ENCODE data around the gene MLH3. TPM values are rescaled to one million over a fixed set of nuclear protein-coding genes. Genes with fewer than 3 reads are reported as not detected.

MLH3 gene
- total RNA-seq, 1 donor from 2014 or later: 27.2 TPM

GRCh38 chr14:74980731-74981461, 70.4 kb downstream of the MLH3 start:
- TF ChIP-seq, protein P1, sequence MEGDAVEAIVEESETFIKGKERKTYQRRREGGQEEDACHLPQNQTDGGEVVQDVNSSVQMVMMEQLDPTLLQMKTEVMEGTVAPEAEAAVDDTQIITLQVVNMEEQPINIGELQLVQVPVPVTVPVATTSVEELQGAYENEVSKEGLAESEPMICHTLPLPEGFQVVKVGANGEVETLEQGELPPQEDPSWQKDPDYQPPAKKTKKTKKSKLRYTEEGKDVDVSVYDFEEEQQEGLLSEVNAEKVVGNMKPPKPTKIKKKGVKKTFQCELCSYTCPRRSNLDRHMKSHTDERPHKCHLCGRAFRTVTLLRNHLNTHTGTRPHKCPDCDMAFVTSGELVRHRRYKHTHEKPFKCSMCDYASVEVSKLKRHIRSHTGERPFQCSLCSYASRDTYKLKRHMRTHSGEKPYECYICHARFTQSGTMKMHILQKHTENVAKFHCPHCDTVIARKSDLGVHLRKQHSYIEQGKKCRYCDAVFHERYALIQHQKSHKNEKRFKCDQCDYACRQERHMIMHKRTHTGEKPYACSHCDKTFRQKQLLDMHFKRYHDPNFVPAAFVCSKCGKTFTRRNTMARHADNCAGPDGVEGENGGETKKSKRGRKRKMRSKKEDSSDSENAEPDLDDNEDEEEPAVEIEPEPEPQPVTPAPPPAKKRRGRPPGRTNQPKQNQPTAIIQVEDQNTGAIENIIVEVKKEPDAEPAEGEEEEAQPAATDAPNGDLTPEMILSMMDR (IDR thresholded peaks at IDR 0.05): no peak
- DNase-seq: no peak
- Histone ChIP-seq H3K9me3 (no peaks in the 10 kb centered on the region), H3K27me3 (ENCODE audit: low read depth) (no peaks in the 10 kb centered on the region), H3K4me1 (peaks cover 4% of the 10 kb centered on the region), H3K36me3 (no peaks in the 10 kb centered on the region), H3K27ac (no peak overlapping the region), H3K4me3 (no peak overlapping the region)
- ATAC-seq: peak in 1 of 2 donors; percentile 8
- intact Hi-C loops (cut with DNase I): no loop called here

GRCh38 chr14:74980398-74980730, 70.9 kb downstream of the MLH3 start:
- H3K4me1 ChIP-seq: peaks cover 4% of the 10 kb centered on the region
- DNase-seq (no peak), ATAC-seq (no peak)
- no peak overlapping the region for H3K27ac ChIP-seq
- intact Hi-C loops (cut with DNase I): no loop called here
- no peaks in the 10 kb centered on the region for H3K9me3 ChIP-seq
- no peak overlapping the region for H3K4me3 ChIP-seq
- no peaks in the 10 kb centered on the region for H3K27me3 ChIP-seq (ENCODE audit: low read depth)
- TF ChIP-seq, protein P1 (IDR thresholded peaks at IDR 0.05): no peak
- no peaks in the 10 kb centered on the region for H3K36me3 ChIP-seq

- no peaks in the 10 kb centered on the region for H3K9me3 ChIP-seq
- no peaks in the 10 kb centered on the region for H3K27me3 ChIP-seq (ENCODE audit: low read depth)
- no peak for DNase-seq
- H3K27ac ChIP-seq: no peak overlapping the region
- peaks cover 7% of the 10 kb centered on the region for H3K4me1 ChIP-seq
- peak; percentile 34 to 45 for ATAC-seq
- TF ChIP-seq, protein P1 (IDR thresholded peaks at IDR 0.05): no peak
- intact Hi-C loops (cut with DNase I): no loop called here
- no peaks in the 10 kb centered on the region for H3K36me3 ChIP-seq
- no peak overlapping the region for H3K4me3 ChIP-seq
Observed at GRCh38 chr14:74979442-74980397, 71.5 kb downstream of the MLH3 start.

GRCh38 chr14:74979029-74979428, 72.2 kb downstream of the MLH3 start:
- H3K9me3 ChIP-seq: no peaks in the 10 kb centered on the region
- peaks cover 13% of the 10 kb centered on the region for H3K4me1 ChIP-seq
- intact Hi-C loops (cut with DNase I): no loop called here
- TF ChIP-seq, protein P1 (IDR thresholded peaks at IDR 0.05): no peak
- no peaks in the 10 kb centered on the region for H3K36me3 ChIP-seq
- H3K27ac ChIP-seq: no peak overlapping the region
- H3K27me3 ChIP-seq (ENCODE audit: low read depth): no peaks in the 10 kb centered on the region
- ATAC-seq: no peak
- no peak for DNase-seq
- no peak overlapping the region for H3K4me3 ChIP-seq

DNA sequence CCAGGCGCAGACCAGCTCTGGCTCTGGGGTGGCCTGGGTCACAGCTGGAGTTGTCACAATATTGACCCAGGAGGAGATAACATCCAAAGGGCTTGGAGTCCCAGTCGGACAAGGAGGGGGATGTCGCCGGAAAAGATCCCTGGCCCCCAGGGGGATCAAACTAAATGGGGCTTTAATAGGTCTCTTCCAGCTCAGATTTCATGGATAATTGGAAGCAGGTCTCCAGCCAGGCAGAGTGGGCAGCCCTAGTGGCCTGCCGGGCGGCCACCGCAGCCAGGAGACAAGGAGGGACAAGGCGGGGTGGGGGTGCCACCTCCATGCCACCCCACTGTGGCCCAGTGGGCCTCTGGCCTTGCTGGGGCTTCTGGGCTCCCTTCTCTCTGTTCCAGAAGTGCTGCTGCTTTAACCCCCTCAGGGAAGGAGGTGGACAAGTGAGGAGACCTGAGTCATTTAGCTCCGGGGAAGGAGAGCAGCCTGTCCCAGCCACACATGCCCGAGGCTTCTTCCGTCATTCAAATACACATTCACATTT, 72.8 kb downstream of the MLH3 start:
- DNase-seq: no peak
- intact Hi-C loops (cut with DNase I): no loop called here
- Histone ChIP-seq H3K27me3 (ENCODE audit: low read depth) (no peaks in the 10 kb centered on the region), H3K27ac (no peak overlapping the region), H3K36me3 (no peaks in the 10 kb centered on the region), H3K4me1 (peaks cover 18% of the 10 kb centered on the region), H3K4me3 (no peak overlapping the region), H3K9me3 (no peaks in the 10 kb centered on the region)
- TF ChIP-seq, protein P1 (IDR thresholded peaks at IDR 0.05): no peak
- no peak for ATAC-seq
